GM12873 (cell line): ENCODE results near the gene DTX3.

Experiments used
- CTCF ChIP-seq: IDR thresholded peaks from 2 replicates; pipeline ENCODE4 v1.5.1; 2012; ENCODE audit warnings: low read depth, mild to moderate bottlenecking, moderate library complexity, low read length, control low read depth; ENCODE audit not compliant: insufficient read depth; ENCODE audit errors: missing control alignments

DTX3 gene

DNA sequence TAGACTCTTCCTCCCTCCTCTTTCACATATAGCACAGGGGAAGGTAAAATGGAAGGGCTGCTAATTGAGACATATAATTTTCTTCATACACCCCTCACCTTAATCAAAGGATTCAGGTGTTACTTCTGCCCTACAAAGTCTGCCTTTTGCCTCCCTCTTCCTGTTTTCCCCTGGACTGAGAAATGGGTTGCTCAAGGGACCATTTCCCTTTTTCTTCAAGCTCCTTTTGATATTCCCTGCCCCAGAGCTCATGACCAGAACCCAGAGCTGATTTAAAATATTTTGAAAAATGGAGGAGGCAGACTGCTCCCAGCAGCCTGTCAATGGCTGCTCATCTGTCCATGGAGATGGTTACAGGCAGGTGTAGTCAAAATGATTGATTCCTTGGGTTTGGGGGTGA, 19.9 kb upstream of the DTX3 start:
- TF ChIP-seq CTCF: no peak

DNA sequence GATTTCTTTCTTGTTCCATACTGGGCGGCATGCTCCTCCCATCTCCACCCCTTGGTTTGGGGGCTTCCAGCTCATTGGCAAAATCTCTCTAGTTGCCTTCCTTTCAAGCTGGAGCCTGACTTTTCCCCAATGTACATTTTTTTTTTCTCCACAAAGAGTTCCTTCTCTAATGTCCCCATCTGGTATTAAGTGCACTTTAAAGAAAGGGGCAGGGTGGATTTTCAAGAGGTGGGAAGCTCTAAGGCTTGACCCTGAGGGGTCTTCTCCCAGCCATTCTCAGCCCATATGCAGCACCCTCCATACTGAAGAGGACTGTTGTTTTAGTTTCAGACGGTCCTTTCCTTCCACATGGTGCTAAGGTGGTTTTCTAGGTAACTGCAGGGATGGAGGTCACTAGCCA, 19.5 kb upstream of the DTX3 start:
- TF ChIP-seq CTCF: no peak

- TF ChIP-seq CTCF: no peak
Measured at GRCh38 chr12:57586128-57586527, 18.5 kb upstream of the DTX3 start.

DNA sequence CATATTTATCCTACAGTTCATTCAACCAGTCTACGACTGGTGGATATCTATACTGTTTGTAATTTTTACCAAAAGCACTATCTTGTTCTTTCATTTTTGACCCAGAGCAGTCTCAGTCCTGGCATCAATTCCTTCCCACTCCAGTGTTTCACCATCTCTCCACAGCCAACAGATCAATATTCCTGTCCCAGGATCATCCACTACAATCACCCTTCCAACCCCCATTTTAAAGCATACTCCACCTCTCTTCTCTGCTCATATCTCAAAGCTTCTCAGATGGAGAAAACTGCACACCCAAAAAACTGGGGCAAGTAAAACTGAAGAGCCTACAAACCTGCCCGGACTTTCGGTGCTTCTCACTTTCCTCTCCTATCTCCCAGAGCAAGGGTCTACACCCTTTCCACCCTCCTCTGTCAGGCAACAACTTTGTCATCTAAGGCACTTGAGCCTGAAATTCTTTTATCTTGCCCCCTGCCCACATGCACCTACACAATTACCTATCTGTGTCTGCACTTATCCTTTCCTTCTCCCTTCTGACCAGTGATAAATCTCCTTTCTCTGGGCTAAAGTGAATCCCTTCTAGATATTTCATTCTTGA, 17.7 kb upstream of the DTX3 start:
- no peak for TF ChIP-seq CTCF

- no peak for TF ChIP-seq CTCF
Measured at GRCh38 chr12:57590479-57590863, 14.2 kb upstream of the DTX3 start.

DNA sequence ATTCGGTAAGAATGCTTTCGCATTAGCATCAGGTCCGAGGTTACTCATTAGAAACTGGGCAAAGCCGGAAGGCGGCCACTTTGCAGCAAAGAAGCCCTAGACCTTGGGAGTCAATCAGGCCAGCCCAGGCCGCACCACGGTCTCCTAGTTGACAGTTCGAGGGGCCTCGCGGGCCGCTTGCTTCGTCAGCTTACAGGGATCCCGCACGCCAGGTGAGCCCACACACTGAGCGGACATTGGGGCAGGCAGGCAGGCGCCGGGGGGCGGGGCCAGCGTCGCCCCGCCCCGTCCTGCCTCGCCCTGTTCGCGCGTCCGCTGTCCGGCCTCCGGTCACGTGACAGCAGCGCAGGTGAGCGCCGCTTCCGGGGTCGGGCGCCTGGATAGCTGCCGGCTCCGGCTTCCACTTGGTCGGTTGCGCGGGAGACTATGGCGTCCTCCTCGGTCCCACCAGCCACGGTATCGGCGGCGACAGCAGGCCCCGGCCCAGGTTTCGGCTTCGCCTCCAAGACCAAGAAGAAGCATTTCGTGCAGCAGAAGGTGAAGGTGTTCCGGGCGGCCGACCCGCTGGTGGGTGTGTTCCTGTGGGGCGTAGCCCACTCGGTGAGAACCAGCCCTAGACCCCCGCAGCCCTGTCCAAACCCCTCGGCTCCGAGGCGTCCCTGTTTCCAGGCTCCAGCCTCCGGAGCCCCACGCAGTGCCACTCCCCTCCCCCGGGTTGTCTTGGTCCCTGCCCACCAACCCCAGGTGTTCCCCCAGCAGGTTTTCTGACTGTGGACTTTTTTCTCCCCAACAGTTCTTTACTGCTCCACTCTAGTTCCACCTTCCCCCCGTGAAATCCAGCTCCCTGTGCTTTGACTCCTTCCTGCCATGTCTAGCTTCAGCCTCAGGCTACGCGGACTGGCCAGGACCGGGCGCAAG, 13.5 kb upstream of the DTX3 start, which contains the start of gene PIP4K2C:
Gene PIP4K2C, plus strand, starts transcription at position 329 of the 918 bp plus-strand sequence. Its CDS starts 98 bp downstream, at position 427.
- TF ChIP-seq CTCF: no peak

- TF ChIP-seq CTCF: no peak
Measured at GRCh38 chr12:57591782-57592325, 12.8 kb upstream of the DTX3 start.
